Neural progenitor cell (in vitro differentiated cells): ENCODE data around the gene HHATL. TPM values are rescaled to one million over a fixed set of nuclear protein-coding genes. Genes with fewer than 3 reads are reported as not detected.

Experiments used
- DNase-seq: peaks from one replicate; pipeline ENCODE4 v3.0.0-alpha.2; 2016; ENCODE audit warnings: low spot score
- H2AFZ ChIP-seq: fragments of 200-600 bp; sonication (generic); replicated peaks from 2 replicates; pipeline ENCODE4 v1.6.1; 2016; ENCODE audit warnings: antibody characterized with exemption
- H3F3A ChIP-seq: fragments of 200-600 bp; sonication (generic); 2 replicates; pipeline ENCODE4 v1.6.1; 2016; ENCODE audit warnings: antibody characterized with exemption, low read depth
- H3K27ac ChIP-seq: fragments of 200-600 bp; sonication (generic); 2 replicates; pipeline ENCODE4 v1.5.1; 2016; ENCODE audit warnings: mild to moderate bottlenecking
- H3K27me3 ChIP-seq: fragments of 200-600 bp; sonication (generic); 2 replicates; pipeline ENCODE4 v1.6.1; 2016; ENCODE audit warnings: mild to moderate bottlenecking, moderate library complexity
- H3K36me3 ChIP-seq: fragments of 200-600 bp; sonication (generic); 2 replicates; pipeline ENCODE4 v1.5.1; 2016
- H3K4me1 ChIP-seq: fragments of 200-600 bp; sonication (generic); 2 replicates; pipeline ENCODE4 v1.6.1; 2016; ENCODE audit warnings: mixed run types
- H3K4me2 ChIP-seq: fragments of 200-600 bp; sonication (generic); 2 replicates; pipeline ENCODE4 v1.6.1; 2016
- H3K4me3 ChIP-seq: fragments of 200-600 bp; sonication (generic); 2 replicates; pipeline ENCODE4 v1.5.1; 2016
- H3K79me2 ChIP-seq: fragments of 200-600 bp; sonication (generic); 2 replicates; pipeline ENCODE4 v1.6.1; 2016; ENCODE audit warnings: low read depth
- H3K9ac ChIP-seq: fragments of 200-600 bp; sonication (generic); 2 replicates; pipeline ENCODE4 v1.6.1; 2016
- H3K9me3 ChIP-seq: fragments of 200-600 bp; sonication (generic); 2 replicates; pipeline ENCODE4 v1.5.1; 2016; ENCODE audit warnings: low read depth
- H4K20me1 ChIP-seq: fragments of 200-600 bp; sonication (generic); 2 replicates; pipeline ENCODE4 v1.6.1; 2016; ENCODE audit warnings: low read depth
- H3K27ac Mint-ChIP-seq: 3 replicates; pipeline ENCODE4 v1.8.0; 2021; ENCODE audit warnings: mixed read lengths
- H3K27me3 Mint-ChIP-seq: 2 replicates; pipeline ENCODE4 v1.8.0; 2022; ENCODE audit warnings: low read depth, mild to moderate bottlenecking, inconsistent platforms, moderate library complexity, mixed read lengths; ENCODE audit not compliant: insufficient read depth
- H3K36me3 Mint-ChIP-seq: 3 replicates; pipeline ENCODE4 v1.8.0; 2021; ENCODE audit warnings: mixed read lengths
- H3K4me1 Mint-ChIP-seq: 3 replicates; pipeline ENCODE4 v1.8.0; 2021; ENCODE audit warnings: mixed read lengths
- H3K4me3 Mint-ChIP-seq: 3 replicates; pipeline ENCODE4 v1.8.0; 2021; ENCODE audit warnings: mild to moderate bottlenecking, moderate library complexity, mixed read lengths
- H3K9me3 Mint-ChIP-seq: 3 replicates; pipeline ENCODE4 v1.8.0; 2020; ENCODE audit warnings: mixed read lengths
- EZH2 ChIP-seq: fragments of 200-600 bp; sonication (generic); IDR thresholded peaks from 2 replicates; pipeline ENCODE4 v1.6.1; 2017; ENCODE audit warnings: antibody characterized with exemption, mild to moderate bottlenecking, moderate library complexity
- EZH2phosphoT487 ChIP-seq: fragments of 200-600 bp; sonication (generic); IDR thresholded peaks from 2 replicates; pipeline ENCODE4 v1.6.1; 2017; ENCODE audit warnings: antibody characterized with exemption
- total RNA-seq: library from RNA; depleted of rRNA; stranded (reverse); fragments of >200 nt; gene quantifications from 2 replicates; pipeline ENCODE4 v1.2.3, GENCODE V29; 2015; ENCODE audit warnings: low replicate concordance
- TF ChIP-seq, protein P1 (sequence below): fragments of 200-600 bp; sonication (generic); IDR thresholded peaks from 2 replicates; pipeline ENCODE4 v1.5.1; 2017; ENCODE audit warnings: antibody characterized with exemption, mild to moderate bottlenecking

Gene HHATL
- total RNA-seq, 1 donor from 2014 or later = not detected

DNA sequence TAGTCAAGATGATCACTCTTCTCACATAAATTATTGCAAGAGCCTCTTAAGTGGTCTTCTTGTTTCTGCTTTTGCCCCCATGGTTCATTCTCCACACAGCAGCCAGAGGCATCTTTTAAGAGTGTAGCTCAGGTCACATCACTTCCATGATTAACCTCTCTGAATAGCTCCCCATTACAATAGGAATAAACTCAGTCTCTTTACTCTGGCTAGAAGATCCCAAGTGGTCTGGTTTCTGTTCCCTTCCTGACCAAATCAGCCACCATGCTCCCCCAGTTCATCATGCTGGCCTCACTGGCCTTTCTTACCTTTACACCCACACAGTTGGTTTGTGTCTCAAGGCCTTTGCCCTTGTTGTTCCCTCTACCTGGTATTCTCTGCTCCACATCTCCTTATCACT, 8.2 kb downstream of the HHATL start:
- Histone ChIP-seq H3K9ac (no peak overlapping the region), H3K36me3 (no peaks in the 10 kb centered on the region), H3K27me3 (no peaks in the 10 kb centered on the region), H3K4me1 (peaks cover 5% of the 10 kb centered on the region), H3K4me2 (no peak overlapping the region), H3F3A (no peaks in the 10 kb centered on the region), H3K27ac (no peak overlapping the region), H4K20me1 (no peaks in the 10 kb centered on the region), H3K4me3 (no peak overlapping the region), H3K79me2 (no peaks in the 10 kb centered on the region), H3K9me3 (no peaks in the 10 kb centered on the region), H2AFZ (no peak overlapping the region)
- H3K36me3 Mint-ChIP-seq = no peaks in the 10 kb centered on the region
- peaks cover 4% of the 10 kb centered on the region for H3K4me1 Mint-ChIP-seq
- no peaks in the 10 kb centered on the region for H3K9me3 Mint-ChIP-seq
- no peak for DNase-seq
- no peak overlapping the region for H3K27ac Mint-ChIP-seq
- peaks cover 5% of the 10 kb centered on the region for H3K27me3 Mint-ChIP-seq
- no peak overlapping the region for H3K4me3 Mint-ChIP-seq
- TF ChIP-seq, protein P1, sequence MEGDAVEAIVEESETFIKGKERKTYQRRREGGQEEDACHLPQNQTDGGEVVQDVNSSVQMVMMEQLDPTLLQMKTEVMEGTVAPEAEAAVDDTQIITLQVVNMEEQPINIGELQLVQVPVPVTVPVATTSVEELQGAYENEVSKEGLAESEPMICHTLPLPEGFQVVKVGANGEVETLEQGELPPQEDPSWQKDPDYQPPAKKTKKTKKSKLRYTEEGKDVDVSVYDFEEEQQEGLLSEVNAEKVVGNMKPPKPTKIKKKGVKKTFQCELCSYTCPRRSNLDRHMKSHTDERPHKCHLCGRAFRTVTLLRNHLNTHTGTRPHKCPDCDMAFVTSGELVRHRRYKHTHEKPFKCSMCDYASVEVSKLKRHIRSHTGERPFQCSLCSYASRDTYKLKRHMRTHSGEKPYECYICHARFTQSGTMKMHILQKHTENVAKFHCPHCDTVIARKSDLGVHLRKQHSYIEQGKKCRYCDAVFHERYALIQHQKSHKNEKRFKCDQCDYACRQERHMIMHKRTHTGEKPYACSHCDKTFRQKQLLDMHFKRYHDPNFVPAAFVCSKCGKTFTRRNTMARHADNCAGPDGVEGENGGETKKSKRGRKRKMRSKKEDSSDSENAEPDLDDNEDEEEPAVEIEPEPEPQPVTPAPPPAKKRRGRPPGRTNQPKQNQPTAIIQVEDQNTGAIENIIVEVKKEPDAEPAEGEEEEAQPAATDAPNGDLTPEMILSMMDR = no peak
- TF ChIP-seq EZH2 (no peak), EZH2phosphoT487 (no peak)

GRCh38 chr3:42693530-42693930, 9.1 kb downstream of the HHATL start:
- Histone ChIP-seq H2AFZ (no peak overlapping the region), H3K9ac (no peak overlapping the region), H3K4me1 (peaks cover 7% of the 10 kb centered on the region), H3K79me2 (no peaks in the 10 kb centered on the region), H4K20me1 (no peaks in the 10 kb centered on the region), H3K9me3 (no peaks in the 10 kb centered on the region), H3K27ac (no peak overlapping the region), H3K4me3 (no peak overlapping the region), H3K4me2 (no peak overlapping the region), H3K27me3 (no peaks in the 10 kb centered on the region), H3F3A (no peaks in the 10 kb centered on the region), H3K36me3 (no peaks in the 10 kb centered on the region)
- H3K4me1 Mint-ChIP-seq = peaks cover 8% of the 10 kb centered on the region
- H3K27me3 Mint-ChIP-seq = peaks cover 4% of the 10 kb centered on the region
- TF ChIP-seq EZH2 = no peak
- TF ChIP-seq, protein P1 = no peak
- no peak for TF ChIP-seq EZH2phosphoT487
- DNase-seq = no peak
- H3K9me3 Mint-ChIP-seq = no peaks in the 10 kb centered on the region
- H3K4me3 Mint-ChIP-seq = no peak overlapping the region
- H3K27ac Mint-ChIP-seq = no peak overlapping the region
- no peaks in the 10 kb centered on the region for H3K36me3 Mint-ChIP-seq

GRCh38 chr3:42692667-42693529, 9.7 kb downstream of the HHATL start:
- Histone ChIP-seq H3K4me3 (no peak overlapping the region), H3K27ac (no peak overlapping the region), H3K9ac (no peak overlapping the region), H3K36me3 (no peaks in the 10 kb centered on the region), H3K79me2 (no peaks in the 10 kb centered on the region), H3K9me3 (no peaks in the 10 kb centered on the region), H3K4me2 (no peak overlapping the region), H2AFZ (no peak overlapping the region), H3K27me3 (no peaks in the 10 kb centered on the region), H3K4me1 (peaks cover 7% of the 10 kb centered on the region), H3F3A (no peaks in the 10 kb centered on the region), H4K20me1 (no peaks in the 10 kb centered on the region)
- no peak for DNase-seq
- Mint-ChIP-seq H3K4me3 (no peak overlapping the region), H3K4me1 (peaks cover 8% of the 10 kb centered on the region), H3K27me3 (peaks cover 4% of the 10 kb centered on the region), H3K27ac (no peak overlapping the region), H3K9me3 (no peaks in the 10 kb centered on the region), H3K36me3 (no peaks in the 10 kb centered on the region)
- TF ChIP-seq EZH2 = no peak
- TF ChIP-seq, protein P1 = no peak
- TF ChIP-seq EZH2phosphoT487 = no peak
